ENCODE data around the gene TPH2. TPM values are rescaled to one million over a fixed set of nuclear protein-coding genes. Genes with fewer than 3 reads are reported as not detected.
A peak's percentile ranks its signal among the peaks of the same experiment; 100 is the strongest.

The TPH2 gene
- total and polyA plus RNA-seq, 4 donors: not detected

- TF ChIP-seq ZBTB33 (IDR thresholded peaks at IDR 0.05): no peak
Measured at GRCh38 chr12:71950404-71950803, 11.8 kb downstream of the TPH2 start (continued).

- no peak overlapping the region for H3K9ac ChIP-seq (ENCODE audit: low read depth in 1 of 2, low read length in 2 of 2)
- H3K27me3 ChIP-seq (ENCODE audit: control insufficient read depth in 4 of 4, insufficient read depth in 4 of 4, low read length in 3 of 4): no peaks in the 10 kb centered on the region
- H3K27ac ChIP-seq (ENCODE audit: low read depth in 1 of 2, low read length in 2 of 2): no peak overlapping the region
- no peaks in the 10 kb centered on the region for H3K9me3 ChIP-seq (ENCODE audit: control insufficient read depth in 4 of 4, low read length in 3 of 4)
- TF ChIP-seq MAX (IDR thresholded peaks at IDR 0.05) (no peak), RAD21 (IDR thresholded peaks at IDR 0.05) (no peak), CTCF (IDR thresholded peaks at IDR 0.05; ENCODE audit: low read depth, low read length, missing input control) (no peak), YY1 (IDR thresholded peaks at IDR 0.05) (no peak), HNF4G (IDR thresholded peaks at IDR 0.05) (no peak), EGR1 (IDR thresholded peaks at IDR 0.05; ENCODE audit: low read depth in 2 of 2) (no peak), TAF1 (conservative IDR thresholded peaks at IDR 0.05) (no peak)
- H3K36me3 ChIP-seq (ENCODE audit: control insufficient read depth in 4 of 4, insufficient read depth in 3 of 4, low read depth in 1 of 4, low read length in 3 of 4): no peaks in the 10 kb centered on the region
- H3K4me3 ChIP-seq (ENCODE audit: low read depth in 1 of 3, low read length in 3 of 3): no peak overlapping the region
- 93% methylated on average over 4 of the region's 4 CpGs for WGBS
- no peak for DNase-seq (ENCODE audit: low spot score)
- H3K4me1 ChIP-seq (ENCODE audit: control insufficient read depth in 4 of 4, insufficient read depth in 4 of 4, low read length in 3 of 4): peaks cover 6 to 34% (median 24%) of the 10 kb centered on the region in 4 donors
Measured at GRCh38 chr12:71950819-71951218, 12.2 kb downstream of the TPH2 start.

DNA sequence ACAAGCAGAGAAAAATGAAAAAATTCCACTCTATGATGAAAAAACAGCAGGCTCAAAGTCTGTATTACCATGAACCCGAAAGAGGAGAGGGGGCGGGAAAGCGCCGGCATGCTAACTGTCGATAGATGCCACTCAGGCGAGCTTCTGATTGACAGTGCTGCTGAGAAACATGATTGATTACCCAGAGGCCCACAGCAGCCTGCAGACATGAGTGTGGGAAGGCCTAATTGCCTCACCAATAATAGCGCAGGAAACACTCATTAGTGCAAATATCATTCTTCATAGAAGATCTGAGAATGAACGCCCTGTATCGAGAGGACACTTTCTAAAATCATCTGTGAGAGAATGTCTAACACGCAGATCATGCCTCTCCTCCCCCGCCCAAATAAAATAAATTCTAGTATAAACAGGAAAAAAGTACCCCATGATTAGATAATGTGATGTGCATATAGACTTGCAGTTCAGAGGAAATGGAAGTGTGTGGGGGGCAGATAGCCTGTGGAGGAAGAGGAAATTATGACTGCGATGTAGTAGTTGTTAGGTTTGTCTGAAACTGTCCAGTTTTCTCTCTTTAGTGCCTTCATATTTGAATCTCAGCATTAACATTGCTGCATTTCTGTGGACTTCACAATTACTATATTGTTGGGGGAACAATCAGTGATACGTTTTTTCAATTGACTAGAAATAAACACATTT lies 15.6 kb downstream of the TPH2 start:
- no peaks in the 10 kb centered on the region for H3K27me3 ChIP-seq (ENCODE audit: control insufficient read depth in 4 of 4, insufficient read depth in 4 of 4, low read length in 3 of 4)
- no peak overlapping the region for H3K9ac ChIP-seq (ENCODE audit: low read depth in 1 of 2, low read length in 2 of 2)
- no peaks in the 10 kb centered on the region for H3K9me3 ChIP-seq (ENCODE audit: control insufficient read depth in 4 of 4, low read length in 3 of 4)
- no peaks in the 10 kb centered on the region for H3K36me3 ChIP-seq (ENCODE audit: control insufficient read depth in 4 of 4, insufficient read depth in 3 of 4, low read depth in 1 of 4, low read length in 3 of 4)
- 62% methylated on average over 13 of the region's 13 CpGs for WGBS
- H3K4me1 ChIP-seq (ENCODE audit: control insufficient read depth in 4 of 4, insufficient read depth in 4 of 4, low read length in 3 of 4): peaks cover 2 to 36% (median 26%) of the 10 kb centered on the region in 4 donors
- no peak overlapping the region for H3K4me3 ChIP-seq (ENCODE audit: low read depth in 1 of 3, low read length in 3 of 3)
- H3K27ac ChIP-seq (ENCODE audit: low read depth in 1 of 2, low read length in 2 of 2): peak overlapping the region; percentile 42 to 55
- TF ChIP-seq TAF1 (conservative IDR thresholded peaks at IDR 0.05) (no peak), HNF4G (IDR thresholded peaks at IDR 0.05) (peak; percentile 8), RAD21 (IDR thresholded peaks at IDR 0.05) (no peak), EGR1 (IDR thresholded peaks at IDR 0.05; ENCODE audit: low read depth in 2 of 2) (no peak), FOXA1 (IDR thresholded peaks at IDR 0.05) (no peak), JUND (IDR thresholded peaks at IDR 0.05) (no peak), MAX (IDR thresholded peaks at IDR 0.05) (no peak), HNF4A (conservative IDR thresholded peaks at IDR 0.05) (peak in 1 of 2 donors; percentile 43)
- DNase-seq (ENCODE audit: low spot score): no peak

All from liver (tissue), 9 donors.